NCI-H774 (cell line): ENCODE results near the gene THAP11.
A peak's percentile ranks its signal among the peaks of the same experiment; 100 is the strongest.

Source experiments
- DNase-seq: peaks from one replicate; lab custom pipeline; 2025; lab: John Stamatoyannopoulos, UW

THAP11 gene

DNA sequence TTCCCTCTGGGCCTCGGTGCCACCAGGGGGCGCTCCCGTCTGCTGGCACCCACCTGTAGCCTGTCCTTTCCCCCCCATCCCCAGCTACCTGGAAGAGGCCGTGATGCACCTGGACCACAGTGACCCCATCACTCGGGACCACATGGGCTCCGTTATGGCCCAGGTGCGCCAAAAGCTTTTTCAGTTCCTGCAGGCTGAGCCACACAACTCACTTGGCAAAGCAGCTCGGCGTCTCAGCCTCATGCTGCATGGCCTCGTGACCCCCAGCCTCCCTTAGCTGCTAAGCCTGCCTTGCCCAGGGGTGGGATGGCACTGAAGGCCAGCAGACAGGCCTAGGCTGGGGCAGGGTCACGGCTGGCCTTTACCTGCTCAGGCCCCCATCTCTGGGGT, 41.7 kb downstream of the THAP11 start:
- DNase-seq: no peak

DNA sequence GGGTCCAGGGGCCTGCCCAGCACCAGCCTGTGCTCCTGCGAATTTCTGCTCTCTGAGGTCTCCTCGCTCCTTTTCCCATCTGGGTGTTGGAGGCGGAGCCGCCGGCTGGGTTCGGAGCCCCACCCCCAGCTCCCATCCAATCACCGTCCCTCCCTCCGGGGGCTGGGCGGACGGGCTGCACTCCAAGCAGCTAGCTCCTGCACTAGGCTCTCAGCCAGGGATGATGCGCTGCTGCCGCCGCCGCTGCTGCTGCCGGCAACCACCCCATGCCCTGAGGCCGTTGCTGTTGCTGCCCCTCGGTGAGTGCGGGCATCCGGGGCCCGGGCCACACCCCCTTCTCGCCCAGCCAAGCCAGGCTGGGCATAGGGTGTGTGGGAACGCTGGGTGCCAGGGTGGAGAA, 42.6 kb downstream of the THAP11 start, which contains the start of gene NRN1L:
Gene NRN1L (plus strand): TSS at position 202 of the 400 bp plus-strand sequence. CDS start 19 bp downstream, at position 221.
- DNase-seq: no peak

DNA sequence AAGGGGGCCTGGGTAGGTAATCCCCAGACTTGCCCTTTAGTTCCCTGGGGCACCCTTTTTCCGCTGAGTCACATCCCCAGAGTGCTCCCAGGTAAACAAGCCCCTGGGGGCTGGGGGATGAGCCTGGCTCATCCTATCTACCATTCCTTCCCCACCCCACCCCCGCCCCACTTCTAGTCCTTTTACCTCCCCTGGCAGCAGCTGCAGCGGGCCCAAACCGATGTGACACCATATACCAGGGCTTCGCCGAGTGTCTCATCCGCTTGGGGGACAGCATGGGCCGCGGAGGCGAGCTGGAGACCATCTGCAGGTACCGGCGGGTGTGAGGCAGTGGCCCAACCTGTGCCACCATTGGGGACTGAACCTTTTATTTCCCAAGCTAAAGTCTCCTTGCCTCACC, 43.4 kb downstream of the THAP11 start:
- DNase-seq: no peak

DNA sequence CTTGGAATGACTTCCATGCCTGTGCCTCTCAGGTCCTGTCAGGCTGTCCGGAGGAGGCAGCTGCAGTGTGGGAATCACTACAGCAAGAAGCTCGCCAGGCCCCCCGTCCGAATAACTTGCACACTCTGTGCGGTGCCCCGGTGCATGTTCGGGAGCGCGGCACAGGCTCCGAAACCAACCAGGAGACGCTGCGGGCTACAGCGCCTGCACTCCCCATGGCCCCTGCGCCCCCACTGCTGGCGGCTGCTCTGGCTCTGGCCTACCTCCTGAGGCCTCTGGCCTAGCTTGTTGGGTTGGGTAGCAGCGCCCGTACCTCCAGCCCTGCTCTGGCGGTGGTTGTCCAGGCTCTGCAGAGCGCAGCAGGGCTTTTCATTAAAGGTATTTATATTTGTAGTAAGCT, 43.9 kb downstream of the THAP11 start:
- DNase-seq: no peak

DNA sequence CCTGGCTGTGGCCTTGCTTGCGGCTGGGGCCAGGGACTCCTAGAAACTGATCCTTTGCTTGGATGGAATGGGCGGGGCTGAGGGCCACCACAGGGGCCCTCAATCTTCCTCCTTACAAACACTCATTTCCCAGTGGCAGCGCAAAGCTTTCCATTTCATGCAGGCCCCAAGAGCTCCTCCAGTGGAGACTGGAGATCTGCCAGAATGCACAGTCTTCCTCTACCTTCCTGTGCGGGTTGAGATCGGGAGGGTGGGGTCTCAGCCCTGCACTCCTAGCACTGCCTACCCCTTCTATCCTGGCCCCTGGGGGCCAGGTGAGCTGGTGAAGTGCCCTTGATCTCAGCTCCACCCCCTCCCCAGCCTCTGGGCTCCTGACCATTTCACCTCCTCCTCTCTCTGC, 44.3 kb downstream of the THAP11 start:
- DNase-seq: no peak

DNA sequence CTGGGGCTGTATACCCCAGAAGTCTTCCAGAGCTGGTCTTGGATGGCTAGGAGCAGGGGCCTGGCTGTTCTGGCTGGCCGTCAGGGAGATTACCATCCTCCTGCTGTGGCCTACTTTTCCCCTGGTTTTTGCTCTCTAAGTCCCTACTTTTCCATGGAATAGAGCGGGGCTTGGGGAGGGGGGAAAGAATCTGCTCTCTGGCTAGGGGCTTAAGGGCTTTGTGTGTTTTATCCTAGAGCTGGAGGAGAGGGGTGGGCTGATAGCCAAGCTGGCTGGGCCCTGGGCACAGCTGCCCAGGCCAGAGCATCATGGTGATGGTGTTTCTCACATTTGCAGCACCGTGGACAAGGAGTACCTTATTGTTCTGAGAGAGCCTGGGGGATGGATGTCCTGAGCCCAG, 46.2 kb downstream of the THAP11 start:
- DNase-seq: no peak

DNA sequence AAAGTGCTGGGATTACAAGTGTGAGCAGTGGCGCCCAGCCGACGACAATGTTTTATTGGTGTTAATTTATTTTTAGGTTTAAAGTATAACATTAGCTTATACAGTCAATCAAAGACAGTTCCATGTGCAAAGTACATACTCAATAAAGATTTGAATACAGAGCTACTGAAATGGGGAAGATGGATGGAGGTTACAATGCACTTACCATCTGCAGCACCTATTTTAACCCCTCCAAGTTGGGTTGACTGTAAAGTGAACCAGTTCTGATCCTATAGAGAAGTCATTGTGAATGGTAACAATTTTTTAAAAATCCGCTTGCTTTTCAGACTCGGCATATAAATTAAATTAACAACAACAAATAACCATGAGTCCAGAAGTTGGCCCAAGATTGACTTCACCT, 50.3 kb downstream of the THAP11 start:
- DNase-seq: no peak

DNA sequence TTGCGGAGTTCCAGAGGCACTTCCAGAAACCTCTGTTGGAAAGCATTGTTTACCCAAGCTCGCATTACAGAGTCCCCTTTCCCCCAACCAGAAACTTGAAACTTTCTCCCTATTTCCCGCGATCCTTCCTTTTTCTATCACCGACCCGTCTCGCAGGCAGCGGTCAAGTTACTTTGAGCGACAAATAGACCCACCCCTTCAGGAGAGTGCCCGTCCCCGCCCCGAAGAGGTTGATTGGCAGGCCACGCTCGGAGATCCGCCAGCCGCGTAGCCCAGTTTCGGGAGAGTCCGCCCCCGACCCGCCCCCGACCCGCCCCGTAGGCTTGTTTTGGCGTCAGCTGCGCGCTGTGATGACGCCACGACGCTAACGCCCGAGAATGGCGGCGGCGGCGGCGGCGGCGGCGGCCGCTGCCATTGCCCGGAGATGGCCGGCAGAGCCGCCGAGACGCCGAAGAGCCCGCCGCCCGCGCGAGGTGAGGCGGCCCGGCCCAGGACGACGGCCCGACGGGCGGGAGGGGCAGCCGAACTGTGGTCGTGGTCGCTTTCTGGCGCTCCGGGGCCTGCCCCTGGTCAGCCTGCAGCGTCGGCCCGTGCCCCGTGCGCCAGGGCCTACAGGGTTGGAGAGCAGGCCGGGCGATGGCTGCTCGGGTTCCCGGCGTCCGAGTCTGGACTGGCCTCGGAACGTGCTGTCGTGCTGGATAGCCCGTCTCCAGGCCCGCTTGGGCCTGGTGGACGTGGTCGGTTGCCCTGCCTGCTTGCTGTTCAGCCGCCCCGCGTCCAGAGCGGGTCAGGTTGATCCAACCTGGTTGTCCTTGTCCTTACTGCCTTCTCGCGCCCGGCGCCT, 51.0 kb downstream of the THAP11 start, which contains the start of gene PSKH1:
Gene PSKH1 (plus strand): TSS at position 356 of the 844 bp plus-strand sequence. CDS start 15,496 bp downstream, outside the sequence.
- peak; percentile 74 for DNase-seq
